ENCODE data around the gene GPI. TPM values are rescaled to one million over a fixed set of nuclear protein-coding genes. Genes with fewer than 3 reads are reported as not detected.

The GPI gene
- total RNA-seq, 2 donors from 2014 or later = 106 to 188 TPM

- 96% methylated on average over 9 of the region's 9 CpGs for WGBS
- Histone ChIP-seq H3K36me3 (no peaks in the 10 kb centered on the region), H3K27me3 (replicated peaks; ENCODE audit: insufficient read depth) (no peaks in the 10 kb centered on the region), H3K4me3 (no peak overlapping the region), H3K27ac (peak overlapping the region in 1 of 2 donors; percentile 87), H3K9me3 (no peaks in the 10 kb centered on the region), H3K4me1 (replicated peaks) (peaks cover 4% of the 10 kb centered on the region)
- no peak for DNase-seq (ENCODE audit: low spot score)
- no peak for TF ChIP-seq POLR2A (IDR thresholded peaks at IDR 0.05)
- no peak for TF ChIP-seq CTCF (IDR thresholded peaks at IDR 0.05)
- TF ChIP-seq POLR2AphosphoS5 (IDR thresholded peaks at IDR 0.05) = no peak
- intact Hi-C loops (cut with DNase I) = no loop called here
These were observed 4.6 kb upstream of the GPI start for GRCh38 chr19:34360354-34360909.

GRCh38 chr19:34362679-34363069 lies 2.3 kb upstream of the GPI start:
- H3K27ac ChIP-seq = no peak overlapping the region
- DNase-seq (ENCODE audit: low spot score) = no peak
- intact Hi-C loops (cut with DNase I) = no loop called here
- H3K36me3 ChIP-seq = peaks cover 0 to 7% of the 10 kb centered on the region in 2 donors
- TF ChIP-seq CTCF (IDR thresholded peaks at IDR 0.05) = no peak
- WGBS = 72% methylated on average over 3 of the region's 3 CpGs
- no peaks in the 10 kb centered on the region for H3K9me3 ChIP-seq
- no peak overlapping the region for H3K4me3 ChIP-seq
- H3K4me1 ChIP-seq (replicated peaks) = peaks cover 4% of the 10 kb centered on the region
- H3K27me3 ChIP-seq (replicated peaks; ENCODE audit: insufficient read depth) = no peaks in the 10 kb centered on the region

- DNase-seq (ENCODE audit: low spot score) = no peak
- no peaks in the 10 kb centered on the region for H3K9me3 ChIP-seq
- H3K36me3 ChIP-seq = peaks cover 0 to 11% of the 10 kb centered on the region in 2 donors
- WGBS = 72% methylated on average over 4 of the region's 4 CpGs
- H3K4me3 ChIP-seq = no peak overlapping the region
- H3K27ac ChIP-seq = no peak overlapping the region
- TF ChIP-seq POLR2AphosphoS5 (IDR thresholded peaks at IDR 0.05) (no peak), CTCF (IDR thresholded peaks at IDR 0.05) (no peak), POLR2A (IDR thresholded peaks at IDR 0.05) (no peak)
- peaks cover 4% of the 10 kb centered on the region for H3K4me1 ChIP-seq (replicated peaks)
- no peaks in the 10 kb centered on the region for H3K27me3 ChIP-seq (replicated peaks; ENCODE audit: insufficient read depth)
- intact Hi-C loops (cut with DNase I) = no loop called here
These were observed 1.9 kb upstream of the GPI start for GRCh38 chr19:34363094-34363493.

GRCh38 chr19:34363930-34364329 lies 1.1 kb upstream of the GPI start:
- TF ChIP-seq POLR2A (IDR thresholded peaks at IDR 0.05) (no peak), CTCF (IDR thresholded peaks at IDR 0.05) (no peak), POLR2AphosphoS5 (IDR thresholded peaks at IDR 0.05) (no peak)
- Histone ChIP-seq H3K9me3 (no peaks in the 10 kb centered on the region), H3K27ac (no peak overlapping the region), H3K36me3 (peaks cover 0 to 11% of the 10 kb centered on the region in 2 donors), H3K27me3 (replicated peaks; ENCODE audit: insufficient read depth) (no peaks in the 10 kb centered on the region), H3K4me1 (replicated peaks) (peaks cover under 1% of the 10 kb centered on the region), H3K4me3 (no peak overlapping the region)
- no peak for DNase-seq (ENCODE audit: low spot score)
- WGBS = 92% methylated on average over 5 of the region's 5 CpGs
- intact Hi-C loops (cut with DNase I) = no loop called here

GRCh38 chr19:34364462-34364829 lies 550 bp upstream of the GPI start:
- Histone ChIP-seq H3K27ac (no peak overlapping the region), H3K4me1 (replicated peaks) (no peaks in the 10 kb centered on the region), H3K27me3 (replicated peaks; ENCODE audit: insufficient read depth) (no peaks in the 10 kb centered on the region), H3K36me3 (peaks cover 0 to 11% of the 10 kb centered on the region in 2 donors), H3K9me3 (no peaks in the 10 kb centered on the region), H3K4me3 (peak overlapping the region; percentile 91 to 94)
- 71% methylated on average over 11 of the region's 11 CpGs for WGBS
- TF ChIP-seq CTCF (IDR thresholded peaks at IDR 0.05) (no peak), POLR2AphosphoS5 (IDR thresholded peaks at IDR 0.05) (no peak), POLR2A (IDR thresholded peaks at IDR 0.05) (no peak)
- intact Hi-C loops (cut with DNase I) = no loop called here
- DNase-seq (ENCODE audit: low spot score) = no peak
